Measurements from ENCODE around the gene SAMD4A.

- TF ChIP-seq POLR2A (IDR thresholded peaks at IDR 0.05) = no peak
- no peak for TF ChIP-seq CTCF (IDR thresholded peaks at IDR 0.05)
Measured at GRCh38 chr14:54555651-54556050, 11.3 kb upstream of the SAMD4A start.
